ENCODE measurements around the gene PFKM. TPM values are rescaled to one million over a fixed set of nuclear protein-coding genes. Genes with fewer than 3 reads are reported as not detected.

The PFKM gene
- total RNA-seq, 1 donor from 2014 or later = 119 TPM

GRCh38 chr12:48131517-48131916 is 12.4 kb downstream of the PFKM start:
- no peak for TF ChIP-seq CTCF (conservative IDR thresholded peaks at IDR 0.05)
- DNase-seq (ENCODE audit: extremely low spot score, unreplicated experiment) = no peak
- H3K4me1 Mint-ChIP-seq (ENCODE audit: unreplicated experiment) = no peaks in the 10 kb centered on the region
- no peaks in the 10 kb centered on the region for H3K27me3 Mint-ChIP-seq
- H3K36me3 Mint-ChIP-seq = peaks cover 39% of the 10 kb centered on the region
- no peak overlapping the region for H3K4me3 Mint-ChIP-seq
- no peaks in the 10 kb centered on the region for H3K9me3 Mint-ChIP-seq
- no peak overlapping the region for H3K27ac Mint-ChIP-seq

- peaks cover 33% of the 10 kb centered on the region for H3K36me3 Mint-ChIP-seq
Measured at GRCh38 chr12:48132826-48133225, 13.7 kb downstream of the PFKM start.

GRCh38 chr12:48135027-48135426 is 15.9 kb downstream of the PFKM start:
- no peak for DNase-seq (ENCODE audit: extremely low spot score, unreplicated experiment)
- H3K4me3 Mint-ChIP-seq = no peak overlapping the region
- no peak for TF ChIP-seq CTCF (conservative IDR thresholded peaks at IDR 0.05)
- no peaks in the 10 kb centered on the region for H3K9me3 Mint-ChIP-seq
- H3K4me1 Mint-ChIP-seq (ENCODE audit: unreplicated experiment) = no peaks in the 10 kb centered on the region
- no peak overlapping the region for H3K27ac Mint-ChIP-seq
- peaks cover 28% of the 10 kb centered on the region for H3K36me3 Mint-ChIP-seq
- H3K27me3 Mint-ChIP-seq = no peaks in the 10 kb centered on the region

More at GRCh38 chr12:48132826-48133225, 13.7 kb downstream of the PFKM start:
- Mint-ChIP-seq H3K9me3 (no peaks in the 10 kb centered on the region), H3K4me3 (no peak overlapping the region), H3K27ac (no peak overlapping the region), H3K4me1 (ENCODE audit: unreplicated experiment) (no peaks in the 10 kb centered on the region), H3K27me3 (no peaks in the 10 kb centered on the region)
- DNase-seq (ENCODE audit: extremely low spot score, unreplicated experiment) = no peak
- TF ChIP-seq CTCF (conservative IDR thresholded peaks at IDR 0.05) = no peak

- H3K36me3 Mint-ChIP-seq = peaks cover 36% of the 10 kb centered on the region
- no peak overlapping the region for H3K27ac Mint-ChIP-seq
- DNase-seq (ENCODE audit: extremely low spot score, unreplicated experiment) = no peak
- H3K27me3 Mint-ChIP-seq = no peaks in the 10 kb centered on the region
- H3K4me1 Mint-ChIP-seq (ENCODE audit: unreplicated experiment) = no peaks in the 10 kb centered on the region
- H3K4me3 Mint-ChIP-seq = no peak overlapping the region
- no peak for TF ChIP-seq CTCF (conservative IDR thresholded peaks at IDR 0.05)
- H3K9me3 Mint-ChIP-seq = no peaks in the 10 kb centered on the region
Measured at GRCh38 chr12:48142818-48143674, 23.9 kb downstream of the PFKM start.

GRCh38 chr12:48143898-48144297 is 24.7 kb downstream of the PFKM start:
- no peak for DNase-seq (ENCODE audit: extremely low spot score, unreplicated experiment)
- H3K4me1 Mint-ChIP-seq (ENCODE audit: unreplicated experiment) = no peaks in the 10 kb centered on the region
- no peak for TF ChIP-seq CTCF (conservative IDR thresholded peaks at IDR 0.05)
- H3K27me3 Mint-ChIP-seq = no peaks in the 10 kb centered on the region
- no peak overlapping the region for H3K27ac Mint-ChIP-seq
- H3K9me3 Mint-ChIP-seq = no peaks in the 10 kb centered on the region
- peaks cover 36% of the 10 kb centered on the region for H3K36me3 Mint-ChIP-seq
- no peak overlapping the region for H3K4me3 Mint-ChIP-seq

Measured in type B pancreatic cell (in vitro differentiated cells).